ENCODE results near the gene PTPRJ.

- TF ChIP-seq CTCF (IDR thresholded peaks at IDR 0.05), result no peak
- no peak for TF ChIP-seq POLR2A (IDR thresholded peaks at IDR 0.05)
Observed at GRCh38 chr11:48056325-48057183, 76.2 kb downstream of the PTPRJ start.

All from right lobe of liver (tissue), 4 donors.